HG03342 (cell line): ENCODE measurements around the gene GUCA1A.

Experiments
- ATAC-seq: cut with Tn5 transposase; IDR thresholded peaks from one replicate; pipeline ENCODE4 v1.9.1; 2021; ENCODE audit warnings: mild to moderate bottlenecking, moderate library complexity; ENCODE audit not compliant: unreplicated experiment

Gene GUCA1A

GRCh38 chr6:42173101-42173500 lies at the start of gene GUCA1A:
Gene GUCA1A (plus strand): TSS chr6:42173364. CDS start chr6:42173614, 250 bp downstream.
- no peak for ATAC-seq

GRCh38 chr6:42123379-42124103 lies 49.6 kb upstream of the GUCA1A start:
- ATAC-seq = no peak

- no peak for ATAC-seq
These were observed 48.8 kb upstream of the GUCA1A start for GRCh38 chr6:42124223-42124836.

GRCh38 chr6:42125231-42125630 lies 47.9 kb upstream of the GUCA1A start:
- no peak for ATAC-seq

- ATAC-seq = no peak
These were observed 47.5 kb upstream of the GUCA1A start for GRCh38 chr6:42125663-42126062.

- no peak for ATAC-seq
These were observed 44.5 kb upstream of the GUCA1A start for GRCh38 chr6:42128460-42129359.

- ATAC-seq = no peak
These were observed 43.8 kb upstream of the GUCA1A start for GRCh38 chr6:42129360-42129676.

- ATAC-seq = no peak
These were observed 41.6 kb upstream of the GUCA1A start for GRCh38 chr6:42131531-42131930.

- ATAC-seq = no peak
These were observed 39.2 kb upstream of the GUCA1A start for GRCh38 chr6:42133926-42134325.

- no peak for ATAC-seq
These were observed 38.0 kb upstream of the GUCA1A start for GRCh38 chr6:42135161-42135560.

- ATAC-seq = no peak
These were observed 37.4 kb upstream of the GUCA1A start for GRCh38 chr6:42135722-42136121.

- no peak for ATAC-seq
These were observed 36.5 kb upstream of the GUCA1A start for GRCh38 chr6:42136508-42137193.

- ATAC-seq = no peak
These were observed 35.9 kb upstream of the GUCA1A start for GRCh38 chr6:42137194-42137753.

- no peak for ATAC-seq
These were observed 35.0 kb upstream of the GUCA1A start for GRCh38 chr6:42138190-42138589.

- ATAC-seq = no peak
These were observed 34.2 kb upstream of the GUCA1A start for GRCh38 chr6:42138630-42139619.

GRCh38 chr6:42140032-42140431 lies 33.1 kb upstream of the GUCA1A start:
- no peak for ATAC-seq

- no peak for ATAC-seq
These were observed 32.2 kb upstream of the GUCA1A start for GRCh38 chr6:42140756-42141602.

- no peak for ATAC-seq
These were observed 31.5 kb upstream of the GUCA1A start for GRCh38 chr6:42141603-42142117.
